Measurements from ENCODE around the gene BICDL2. TPM values are rescaled to one million over a fixed set of nuclear protein-coding genes. Genes with fewer than 3 reads are reported as not detected.

BICDL2 gene
- total and polyA plus RNA-seq, 2 of the 8 experiments (the other 6 are each of a cell fraction or from before 2014, with no cell fraction given): 7.3 to 15.9 TPM

DNA sequence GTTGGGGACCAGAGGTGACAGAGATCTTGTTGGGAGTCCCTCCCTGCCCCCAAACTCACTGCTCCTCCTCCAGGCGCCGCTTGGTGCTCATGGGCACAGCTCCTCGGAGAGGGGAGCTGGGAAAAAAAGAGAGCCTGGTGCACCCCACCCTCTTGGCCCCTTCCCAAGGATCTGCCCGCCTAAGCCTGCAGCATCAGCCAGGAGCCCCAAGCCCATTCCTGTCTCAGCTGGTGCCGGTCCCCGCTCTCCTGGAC is 13.4 kb downstream of the BICDL2 start (continued):
- no peak for TF ChIP-seq ZNF274 (IDR thresholded peaks at IDR 0.05; ENCODE audit: borderline replicate concordance, extremely low read depth, low read length)
- TF ChIP-seq POLR2AphosphoS5 (IDR thresholded peaks at IDR 0.05; ENCODE audit: low read depth, low read length): peak; percentile 89

Data from H1 (cell line).